ENCODE results near the gene CNNM1. TPM values are rescaled to one million over a fixed set of nuclear protein-coding genes. Genes with fewer than 3 reads are reported as not detected.

CNNM1 gene
- total RNA-seq, 1 donor from 2014 or later, result 0.21 TPM

- Mint-ChIP-seq H3K4me1 (ENCODE audit: low read depth) (peaks cover 9% of the 10 kb centered on the region), H3K36me3 (ENCODE audit: low read depth) (no peaks in the 10 kb centered on the region), H3K27me3 (ENCODE audit: insufficient read depth) (peaks cover 43% of the 10 kb centered on the region), H3K9me3 (no peaks in the 10 kb centered on the region), H3K27ac (no peak overlapping the region), H3K4me3 (no peak overlapping the region)
- intact Hi-C loops (cut with micrococcal nuclease), result no loop called here
- no peak for DNase-seq (ENCODE audit: low spot score)
Observed at GRCh38 chr10:99366666-99367065, 37.5 kb downstream of the CNNM1 start.

GRCh38 chr10:99368646-99369045, 39.5 kb downstream of the CNNM1 start:
- Mint-ChIP-seq H3K4me3 (no peak overlapping the region), H3K36me3 (ENCODE audit: low read depth) (no peaks in the 10 kb centered on the region), H3K4me1 (ENCODE audit: low read depth) (peaks cover 9% of the 10 kb centered on the region), H3K27me3 (ENCODE audit: insufficient read depth) (peaks cover 48% of the 10 kb centered on the region), H3K9me3 (no peaks in the 10 kb centered on the region), H3K27ac (no peak overlapping the region)
- intact Hi-C loops (cut with micrococcal nuclease), result no loop called here
- no peak for DNase-seq (ENCODE audit: low spot score)

- H3K36me3 Mint-ChIP-seq (ENCODE audit: low read depth), result no peaks in the 10 kb centered on the region
- H3K4me1 Mint-ChIP-seq (ENCODE audit: low read depth), result peaks cover 9% of the 10 kb centered on the region
- no peak overlapping the region for H3K4me3 Mint-ChIP-seq
- intact Hi-C loops (cut with micrococcal nuclease), result no loop called here
- DNase-seq (ENCODE audit: low spot score), result no peak
- H3K9me3 Mint-ChIP-seq, result no peaks in the 10 kb centered on the region
- peaks cover 53% of the 10 kb centered on the region for H3K27me3 Mint-ChIP-seq (ENCODE audit: insufficient read depth)
- no peak overlapping the region for H3K27ac Mint-ChIP-seq
Observed at GRCh38 chr10:99369126-99369525, 40.0 kb downstream of the CNNM1 start.

- DNase-seq (ENCODE audit: low spot score), result no peak
- Mint-ChIP-seq H3K4me3 (no peak overlapping the region), H3K4me1 (ENCODE audit: low read depth) (peaks cover 9% of the 10 kb centered on the region), H3K36me3 (ENCODE audit: low read depth) (no peaks in the 10 kb centered on the region), H3K27ac (no peak overlapping the region), H3K27me3 (ENCODE audit: insufficient read depth) (peaks cover 57% of the 10 kb centered on the region), H3K9me3 (no peaks in the 10 kb centered on the region)
- intact Hi-C loops (cut with micrococcal nuclease), result no loop called here
Observed at GRCh38 chr10:99369551-99369950, 40.4 kb downstream of the CNNM1 start.

- no peaks in the 10 kb centered on the region for H3K36me3 Mint-ChIP-seq (ENCODE audit: low read depth)
- no peak for DNase-seq (ENCODE audit: low spot score)
- intact Hi-C loops (cut with micrococcal nuclease), result no loop called here
- H3K27me3 Mint-ChIP-seq (ENCODE audit: insufficient read depth), result peaks cover 62% of the 10 kb centered on the region
- H3K4me3 Mint-ChIP-seq, result no peak overlapping the region
- no peaks in the 10 kb centered on the region for H3K9me3 Mint-ChIP-seq
- H3K27ac Mint-ChIP-seq, result no peak overlapping the region
- peaks cover 9% of the 10 kb centered on the region for H3K4me1 Mint-ChIP-seq (ENCODE audit: low read depth)
Observed at GRCh38 chr10:99370993-99371392, 41.8 kb downstream of the CNNM1 start.

- H3K36me3 Mint-ChIP-seq (ENCODE audit: low read depth), result no peaks in the 10 kb centered on the region
- H3K27ac Mint-ChIP-seq, result no peak overlapping the region
- intact Hi-C loops (cut with micrococcal nuclease), result no loop called here
- no peak overlapping the region for H3K4me3 Mint-ChIP-seq
- peaks cover 9% of the 10 kb centered on the region for H3K4me1 Mint-ChIP-seq (ENCODE audit: low read depth)
- H3K9me3 Mint-ChIP-seq, result no peaks in the 10 kb centered on the region
- DNase-seq (ENCODE audit: low spot score), result no peak
- H3K27me3 Mint-ChIP-seq (ENCODE audit: insufficient read depth), result peaks cover 50% of the 10 kb centered on the region
Observed at GRCh38 chr10:99372546-99373271, 43.6 kb downstream of the CNNM1 start.

- H3K36me3 Mint-ChIP-seq (ENCODE audit: low read depth), result no peaks in the 10 kb centered on the region
- no peaks in the 10 kb centered on the region for H3K9me3 Mint-ChIP-seq
- intact Hi-C loops (cut with micrococcal nuclease), result no loop called here
- no peak for DNase-seq (ENCODE audit: low spot score)
- peaks cover 9% of the 10 kb centered on the region for H3K4me1 Mint-ChIP-seq (ENCODE audit: low read depth)
- peaks cover 56% of the 10 kb centered on the region for H3K27me3 Mint-ChIP-seq (ENCODE audit: insufficient read depth)
- H3K4me3 Mint-ChIP-seq, result no peak overlapping the region
- no peak overlapping the region for H3K27ac Mint-ChIP-seq
Observed at GRCh38 chr10:99374526-99374925, 45.4 kb downstream of the CNNM1 start.

GRCh38 chr10:99374972-99375371, 45.8 kb downstream of the CNNM1 start:
- H3K36me3 Mint-ChIP-seq (ENCODE audit: low read depth), result no peaks in the 10 kb centered on the region
- H3K9me3 Mint-ChIP-seq, result no peaks in the 10 kb centered on the region
- peaks cover 9% of the 10 kb centered on the region for H3K4me1 Mint-ChIP-seq (ENCODE audit: low read depth)
- intact Hi-C loops (cut with micrococcal nuclease), result no loop called here
- no peak overlapping the region for H3K27ac Mint-ChIP-seq
- H3K4me3 Mint-ChIP-seq, result no peak overlapping the region
- DNase-seq (ENCODE audit: low spot score), result no peak
- H3K27me3 Mint-ChIP-seq (ENCODE audit: insufficient read depth), result peaks cover 52% of the 10 kb centered on the region

GRCh38 chr10:99375426-99375825, 46.3 kb downstream of the CNNM1 start:
- Mint-ChIP-seq H3K4me3 (no peak overlapping the region), H3K4me1 (ENCODE audit: low read depth) (peaks cover 9% of the 10 kb centered on the region), H3K27ac (no peak overlapping the region), H3K27me3 (ENCODE audit: insufficient read depth) (peaks cover 48% of the 10 kb centered on the region), H3K9me3 (no peaks in the 10 kb centered on the region), H3K36me3 (ENCODE audit: low read depth) (no peaks in the 10 kb centered on the region)
- intact Hi-C loops (cut with micrococcal nuclease), result no loop called here
- DNase-seq (ENCODE audit: low spot score), result no peak

GRCh38 chr10:99382176-99382575, 53.0 kb downstream of the CNNM1 start:
- H3K4me1 Mint-ChIP-seq (ENCODE audit: low read depth), result no peaks in the 10 kb centered on the region
- DNase-seq (ENCODE audit: low spot score), result no peak
- H3K4me3 Mint-ChIP-seq, result no peak overlapping the region
- intact Hi-C loops (cut with micrococcal nuclease), result no loop called here
- H3K9me3 Mint-ChIP-seq, result no peaks in the 10 kb centered on the region
- no peaks in the 10 kb centered on the region for H3K36me3 Mint-ChIP-seq (ENCODE audit: low read depth)
- peaks cover 23% of the 10 kb centered on the region for H3K27me3 Mint-ChIP-seq (ENCODE audit: insufficient read depth)
- H3K27ac Mint-ChIP-seq, result no peak overlapping the region

- Mint-ChIP-seq H3K36me3 (ENCODE audit: low read depth) (no peaks in the 10 kb centered on the region), H3K9me3 (no peaks in the 10 kb centered on the region), H3K27ac (no peak overlapping the region), H3K4me3 (no peak overlapping the region), H3K4me1 (ENCODE audit: low read depth) (no peaks in the 10 kb centered on the region), H3K27me3 (ENCODE audit: insufficient read depth) (peaks cover 10% of the 10 kb centered on the region)
- intact Hi-C loops (cut with micrococcal nuclease), result no loop called here
- DNase-seq (ENCODE audit: low spot score), result no peak
Observed at GRCh38 chr10:99387071-99387470, 57.9 kb downstream of the CNNM1 start.

GRCh38 chr10:99387541-99387940, 58.4 kb downstream of the CNNM1 start:
- peaks cover under 1% of the 10 kb centered on the region for H3K4me1 Mint-ChIP-seq (ENCODE audit: low read depth)
- H3K36me3 Mint-ChIP-seq (ENCODE audit: low read depth), result no peaks in the 10 kb centered on the region
- no peaks in the 10 kb centered on the region for H3K9me3 Mint-ChIP-seq
- no peak for DNase-seq (ENCODE audit: low spot score)
- no peak overlapping the region for H3K4me3 Mint-ChIP-seq
- intact Hi-C loops (cut with micrococcal nuclease), result no loop called here
- H3K27me3 Mint-ChIP-seq (ENCODE audit: insufficient read depth), result peaks cover 9% of the 10 kb centered on the region
- H3K27ac Mint-ChIP-seq, result no peak overlapping the region

- Mint-ChIP-seq H3K27ac (no peak overlapping the region), H3K4me1 (ENCODE audit: low read depth) (peaks cover 7% of the 10 kb centered on the region), H3K27me3 (ENCODE audit: insufficient read depth) (peaks cover 9% of the 10 kb centered on the region), H3K36me3 (ENCODE audit: low read depth) (peaks cover 2% of the 10 kb centered on the region), H3K9me3 (no peaks in the 10 kb centered on the region), H3K4me3 (no peak overlapping the region)
- intact Hi-C loops (cut with micrococcal nuclease), result no loop called here
- no peak for DNase-seq (ENCODE audit: low spot score)
Observed at GRCh38 chr10:99389729-99390480, 60.7 kb downstream of the CNNM1 start.
